Thymus (tissue), 11 donors: Measurements from ENCODE around the gene HNRNPU. TPM values are rescaled to one million over a fixed set of nuclear protein-coding genes. Genes with fewer than 3 reads are reported as not detected.

Experiments used
- DNase-seq, 9 donors: peaks; one replicate each; pipeline ENCODE4 v3.0.0-alpha.2; 2013; ENCODE audit warnings: low spot score in 9 of 9, low read depth in 6 of 9, missing footprints in 1 of 9
- H3K27ac ChIP-seq, 2 donors: one replicate each; pipeline ENCODE4 v1.5.1; 2013; ENCODE audit warnings: control low read depth in 1 of 2, low read depth in 1 of 2, low read length in 1 of 2, mild to moderate bottlenecking in 1 of 2, moderate library complexity in 1 of 2
- H3K27me3 ChIP-seq, 2 donors: one replicate each; pipeline ENCODE4 v1.5.1; 2013; ENCODE audit warnings: low read length in 1 of 2; ENCODE audit not compliant: control insufficient read depth in 2 of 2, insufficient read depth in 1 of 2
- H3K36me3 ChIP-seq, 2 donors: one replicate each; pipeline ENCODE4 v1.5.1; 2013; ENCODE audit warnings: low read length in 1 of 2, mild to moderate bottlenecking in 1 of 2, moderate library complexity in 1 of 2; ENCODE audit not compliant: control insufficient read depth in 2 of 2, insufficient read depth in 2 of 2
- H3K4me1 ChIP-seq, 2 donors: one replicate each; pipeline ENCODE4 v1.5.1; 2013; ENCODE audit warnings: low read length in 2 of 2; ENCODE audit not compliant: control insufficient read depth in 2 of 2, insufficient read depth in 2 of 2
- H3K4me3 ChIP-seq, 2 donors: one replicate each; pipeline ENCODE4 v1.5.1; 2013; ENCODE audit warnings: low read length in 2 of 2, control low read depth in 1 of 2, mild to moderate bottlenecking in 1 of 2
- H3K9me3 ChIP-seq, 2 donors: one replicate each; pipeline ENCODE4 v1.5.1; 2013; ENCODE audit warnings: low read length in 1 of 2, mild to moderate bottlenecking in 1 of 2; ENCODE audit not compliant: control insufficient read depth in 2 of 2, insufficient read depth in 1 of 2
- WGBS: extraction: QIAGEN DNeasy Blood & Tissue Kit; methylation state at CpG from one replicate; pipeline ENCODE4 v1.1.7; 2013; 5-methylcytosine and 5-hydroxymethylcytosine counted together
- polyA plus RNA-seq: library from polyadenylated mRNA; stranded (reverse); fragments of 200-250 nt; gene quantifications from one replicate; pipeline ENCODE4 v1.2.3, GENCODE V29; 2013
- total RNA-seq: library from RNA; stranded (reverse); fragments of 120-200 nt; gene quantifications from one replicate; pipeline ENCODE4 v1.2.4, GENCODE V29; 2013
- donor health status: healthy.

Gene HNRNPU
- total and polyA plus RNA-seq, 2 donors = 259 to 307 TPM

GRCh38 chr1:244822878-244823277 is 41.5 kb downstream of the HNRNPU start:
- H3K27ac ChIP-seq = no peak overlapping the region
- no peak for DNase-seq
- H3K4me3 ChIP-seq = no peak overlapping the region
- WGBS = 93% methylated on average over 11 of the region's 11 CpGs
- H3K9me3 ChIP-seq = no peaks in the 10 kb centered on the region
- no peaks in the 10 kb centered on the region for H3K27me3 ChIP-seq
- H3K4me1 ChIP-seq = no peaks in the 10 kb centered on the region
- H3K36me3 ChIP-seq = no peaks in the 10 kb centered on the region

DNA sequence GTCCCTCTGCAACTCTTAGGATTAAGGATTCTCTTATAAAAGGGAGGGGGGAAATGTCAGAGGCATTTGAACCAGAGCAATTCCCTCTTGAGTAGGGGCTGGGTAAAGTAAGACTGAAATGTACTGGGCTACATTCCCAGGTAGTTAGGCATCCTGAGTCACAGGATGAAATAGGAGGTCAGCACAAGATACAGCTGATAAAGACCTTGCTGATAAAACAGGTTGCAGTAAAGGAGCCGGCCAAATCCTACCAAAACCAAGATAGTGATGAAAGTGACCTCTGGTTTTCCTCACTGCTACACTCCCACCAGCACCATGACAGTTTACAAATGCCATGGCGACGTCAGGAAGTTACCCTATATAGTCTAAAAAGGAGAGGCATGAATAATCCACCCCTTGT is 43.2 kb downstream of the HNRNPU start:
- no peaks in the 10 kb centered on the region for H3K4me1 ChIP-seq
- H3K27me3 ChIP-seq = no peaks in the 10 kb centered on the region
- H3K27ac ChIP-seq = no peak overlapping the region
- no peaks in the 10 kb centered on the region for H3K9me3 ChIP-seq
- 90% methylated on average over 3 of the region's 3 CpGs for WGBS
- H3K36me3 ChIP-seq = no peaks in the 10 kb centered on the region
- DNase-seq = no peak
- no peak overlapping the region for H3K4me3 ChIP-seq

- Histone ChIP-seq H3K9me3 (no peaks in the 10 kb centered on the region), H3K4me1 (no peaks in the 10 kb centered on the region), H3K36me3 (no peaks in the 10 kb centered on the region), H3K27ac (no peak overlapping the region), H3K27me3 (peaks cover 0 to 5% of the 10 kb centered on the region in 2 donors), H3K4me3 (no peak overlapping the region)
- 96% methylated on average over 2 of the region's 2 CpGs for WGBS
- no peak for DNase-seq
These were observed 44.2 kb downstream of the HNRNPU start for GRCh38 chr1:244820131-244820530.

DNA sequence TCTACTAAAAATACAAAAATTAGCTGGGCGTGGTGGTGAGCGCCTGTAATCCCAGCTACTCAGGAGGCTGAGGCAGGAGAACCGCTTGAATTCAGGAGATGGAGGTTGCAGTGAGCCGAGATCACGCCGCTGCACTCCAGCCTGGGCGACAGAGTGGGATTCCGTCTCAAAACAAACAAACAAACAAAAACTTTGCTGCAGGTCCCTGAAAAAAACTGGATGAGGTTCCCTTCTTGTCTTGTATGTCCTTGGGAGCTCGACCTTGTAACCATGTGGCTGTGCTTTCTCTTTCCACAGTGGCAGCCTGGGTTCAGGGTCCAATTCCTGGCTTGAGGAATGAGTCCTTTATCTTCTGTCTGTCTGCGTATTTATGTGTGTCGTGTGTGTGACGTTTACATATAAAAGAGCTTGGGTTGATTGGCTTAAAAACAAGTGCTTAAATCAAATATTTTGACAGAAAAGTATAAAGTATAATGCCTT is 46.9 kb downstream of the HNRNPU start:
- Histone ChIP-seq H3K27ac (no peak overlapping the region), H3K4me1 (no peaks in the 10 kb centered on the region), H3K9me3 (no peaks in the 10 kb centered on the region), H3K27me3 (peaks cover 0 to 5% of the 10 kb centered on the region in 2 donors), H3K4me3 (no peak overlapping the region), H3K36me3 (no peaks in the 10 kb centered on the region)
- DNase-seq = no peak
- WGBS = 97% methylated on average over 12 of the region's 12 CpGs

DNA sequence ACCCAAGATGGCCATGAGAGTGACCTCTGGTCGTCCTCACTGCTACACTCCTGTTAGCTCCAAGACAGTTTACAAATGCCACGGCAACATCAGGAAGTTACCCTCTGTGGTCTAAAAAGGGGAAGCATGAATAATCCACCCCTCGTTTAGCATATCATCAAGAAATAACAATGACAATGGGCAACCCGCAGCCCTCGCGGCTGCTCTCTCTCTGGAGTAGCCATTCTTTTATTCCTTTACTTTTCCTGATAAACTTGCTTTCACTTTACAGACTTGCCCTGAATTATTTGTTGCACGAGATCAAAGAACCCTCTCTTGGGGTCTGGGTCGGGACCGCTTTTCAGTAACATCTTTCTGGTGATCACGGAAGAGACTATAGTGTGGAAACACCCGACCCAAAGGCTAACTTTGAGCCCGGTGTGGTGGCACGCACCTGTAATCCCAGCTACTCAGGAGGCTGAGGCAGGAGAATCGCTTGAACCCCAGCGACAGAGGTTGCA is 48.7 kb downstream of the HNRNPU start:
- H3K27ac ChIP-seq = no peak overlapping the region
- H3K36me3 ChIP-seq = no peaks in the 10 kb centered on the region
- 27% methylated on average over 15 of the region's 15 CpGs for WGBS
- no peaks in the 10 kb centered on the region for H3K9me3 ChIP-seq
- H3K4me3 ChIP-seq = no peak overlapping the region
- no peaks in the 10 kb centered on the region for H3K4me1 ChIP-seq
- peaks cover 0 to 5% of the 10 kb centered on the region in 2 donors for H3K27me3 ChIP-seq
- no peak for DNase-seq

DNA sequence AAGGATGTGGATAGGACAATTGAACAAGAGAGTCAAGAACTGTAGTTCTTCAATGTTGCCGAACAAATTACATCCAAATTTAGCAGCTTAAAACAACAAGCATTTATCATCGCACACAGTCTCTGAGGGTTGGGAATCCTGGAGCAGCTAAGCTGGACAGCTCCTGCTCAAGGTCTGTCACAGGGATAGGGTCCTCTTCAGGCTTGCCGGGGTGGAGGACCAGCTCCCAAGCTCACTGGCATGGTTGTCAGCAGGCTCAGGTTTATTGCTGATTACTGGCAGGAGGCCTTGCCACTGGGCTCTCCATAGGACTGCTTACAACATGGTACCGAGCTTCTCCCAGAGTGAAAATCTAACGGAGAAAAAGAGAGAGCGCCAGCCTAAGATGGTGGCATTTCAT is 51.0 kb downstream of the HNRNPU start:
- Histone ChIP-seq H3K9me3 (no peaks in the 10 kb centered on the region), H3K36me3 (no peaks in the 10 kb centered on the region), H3K4me3 (no peak overlapping the region), H3K27ac (no peak overlapping the region), H3K4me1 (no peaks in the 10 kb centered on the region), H3K27me3 (peaks cover 0 to 5% of the 10 kb centered on the region in 2 donors)
- 93% methylated on average over 6 of the region's 6 CpGs for WGBS
- DNase-seq = no peak

- no peaks in the 10 kb centered on the region for H3K27me3 ChIP-seq
- H3K4me3 ChIP-seq = no peak overlapping the region
- WGBS = 91% methylated on average over 22 of the region's 22 CpGs
- H3K9me3 ChIP-seq = no peaks in the 10 kb centered on the region
- no peaks in the 10 kb centered on the region for H3K4me1 ChIP-seq
- no peak for DNase-seq
- H3K27ac ChIP-seq = no peak overlapping the region
- H3K36me3 ChIP-seq = no peaks in the 10 kb centered on the region
These were observed 54.1 kb downstream of the HNRNPU start for GRCh38 chr1:244810221-244810620.

DNA sequence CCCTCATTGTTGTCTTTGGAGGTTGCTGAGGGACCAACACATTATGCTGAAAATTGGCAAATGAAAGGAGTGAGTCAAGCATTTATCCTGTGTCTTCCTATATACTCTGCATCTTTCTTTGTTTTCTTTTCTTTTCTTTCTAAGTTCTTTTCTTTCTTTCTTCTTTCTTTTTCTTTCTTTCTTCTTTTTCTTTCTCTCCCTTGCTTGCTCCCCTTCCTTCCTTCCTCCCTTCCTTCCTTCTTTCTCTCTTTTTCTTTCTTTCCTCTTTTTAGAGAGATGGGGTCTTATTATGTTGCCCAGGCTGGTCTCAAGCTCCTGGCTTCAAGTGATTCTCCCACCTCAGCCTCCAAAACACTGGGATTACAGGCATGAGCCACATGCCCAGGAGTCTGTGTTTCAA is 57.2 kb downstream of the HNRNPU start:
- Histone ChIP-seq H3K4me1 (no peaks in the 10 kb centered on the region), H3K9me3 (no peaks in the 10 kb centered on the region), H3K27me3 (no peaks in the 10 kb centered on the region), H3K4me3 (no peak overlapping the region), H3K36me3 (no peaks in the 10 kb centered on the region), H3K27ac (no peak overlapping the region)
- no peak for DNase-seq

GRCh38 chr1:244804841-244805240 is 59.5 kb downstream of the HNRNPU start:
- 96% methylated on average over 8 of the region's 8 CpGs for WGBS
- DNase-seq = no peak
- H3K27me3 ChIP-seq = no peaks in the 10 kb centered on the region

More at GRCh38 chr1:244804841-244805240, 59.5 kb downstream of the HNRNPU start:
- H3K36me3 ChIP-seq = no peaks in the 10 kb centered on the region
- no peaks in the 10 kb centered on the region for H3K4me1 ChIP-seq
- H3K4me3 ChIP-seq = no peak overlapping the region
- no peak overlapping the region for H3K27ac ChIP-seq
- no peaks in the 10 kb centered on the region for H3K9me3 ChIP-seq
